Astrocyte (in vitro differentiated cells and primary cell): ENCODE data around the gene PALM3. TPM values are rescaled to one million over a fixed set of nuclear protein-coding genes. Genes with fewer than 3 reads are reported as not detected.

Experiments
- DNase-seq: peaks from one replicate; pipeline ENCODE4 v3.0.0-alpha.2; 2010; ENCODE audit warnings: low read depth
- FAIRE-seq: peaks from 2 replicates; lab custom pipeline; 2011; peaks lifted over from hg19 to GRCh38; lab: Jason Lieb, UNC
- H2AFZ ChIP-seq: 2 replicates; pipeline ENCODE4 v1.6.0; 2012; ENCODE audit warnings: low read depth, low read length, inconsistent platforms
- H3K27ac ChIP-seq: 2 replicates; pipeline ENCODE4 v1.5.1; 2011; ENCODE audit warnings: low read depth, low read length, inconsistent platforms
- H3K27me3 ChIP-seq: 2 replicates; pipeline ENCODE4 v1.6.0; 2011; ENCODE audit warnings: low read length, inconsistent platforms; ENCODE audit not compliant: insufficient read depth
- H3K36me3 ChIP-seq: 2 replicates; pipeline ENCODE4 v1.5.1; 2011; ENCODE audit warnings: low read length, inconsistent platforms; ENCODE audit not compliant: insufficient read depth
- H3K4me1 ChIP-seq: 2 replicates; pipeline ENCODE4 v1.5.1; 2011; ENCODE audit warnings: low read length, inconsistent platforms; ENCODE audit not compliant: insufficient read depth
- H3K4me2 ChIP-seq: 2 replicates; pipeline ENCODE4 v1.6.0; 2012; ENCODE audit warnings: low read length, inconsistent platforms
- H3K4me3 ChIP-seq: 2 replicates; pipeline ENCODE4 v1.5.1; 2011; ENCODE audit warnings: low read depth, mild to moderate bottlenecking, low read length, inconsistent platforms; ENCODE audit not compliant: insufficient read depth
- H3K79me2 ChIP-seq: 2 replicates; pipeline ENCODE4 v1.6.0; 2012; ENCODE audit warnings: mild to moderate bottlenecking, low read length, inconsistent platforms; ENCODE audit not compliant: insufficient read depth
- H3K9ac ChIP-seq: 2 replicates; pipeline ENCODE4 v1.6.0; 2012; ENCODE audit warnings: mild to moderate bottlenecking, low read length, inconsistent platforms
- H3K9me3 ChIP-seq: 2 replicates; pipeline ENCODE4 v1.5.1; 2012; ENCODE audit warnings: low read depth, mild to moderate bottlenecking, low read length, inconsistent platforms; ENCODE audit not compliant: insufficient read depth
- H4K20me1 ChIP-seq: 2 replicates; pipeline ENCODE4 v1.6.0; 2012; ENCODE audit warnings: low read length, inconsistent platforms; ENCODE audit not compliant: insufficient read depth
- H3K27ac Mint-ChIP-seq: one replicate; pipeline ENCODE4 v1.8.0; 2021; ENCODE audit warnings: mild to moderate bottlenecking, mixed read lengths; ENCODE audit not compliant: unreplicated experiment
- H3K27me3 Mint-ChIP-seq: one replicate; pipeline ENCODE4 v1.8.0; 2021; ENCODE audit warnings: low read depth, mixed read lengths; ENCODE audit not compliant: unreplicated experiment
- H3K36me3 Mint-ChIP-seq: one replicate; pipeline ENCODE4 v1.8.0; 2021; ENCODE audit warnings: low read depth, mixed read lengths; ENCODE audit not compliant: unreplicated experiment
- H3K4me1 Mint-ChIP-seq: one replicate; pipeline ENCODE4 v1.8.0; 2021; ENCODE audit warnings: low read depth, mixed read lengths; ENCODE audit not compliant: unreplicated experiment
- H3K4me3 Mint-ChIP-seq: one replicate; pipeline ENCODE4 v1.8.0; 2021; ENCODE audit warnings: mild to moderate bottlenecking, moderate library complexity, mixed read lengths; ENCODE audit not compliant: unreplicated experiment
- H3K9me3 Mint-ChIP-seq: one replicate; pipeline ENCODE4 v1.8.0; 2021; ENCODE audit warnings: mild to moderate bottlenecking, mixed read lengths; ENCODE audit not compliant: unreplicated experiment
- EZH2 ChIP-seq: IDR thresholded peaks from 2 replicates; pipeline ENCODE4 v1.6.1; 2012; ENCODE audit warnings: mild to moderate bottlenecking, low read length, inconsistent platforms; ENCODE audit not compliant: insufficient read depth
- total RNA-seq: library from RNA; stranded (reverse); gene quantifications from 2 replicates; pipeline ENCODE4 v1.2.1, GENCODE V29; 2021
- TF ChIP-seq, protein P1 (sequence below): IDR thresholded peaks from 2 replicates; pipeline ENCODE4 v1.5.1; 2011; ENCODE audit warnings: low read depth, mild to moderate bottlenecking, inconsistent platforms, low read length, moderate library complexity; ENCODE audit not compliant: insufficient read depth

Gene PALM3
- total RNA-seq, 1 donor from 2014 or later, result 1.6 TPM

DNA sequence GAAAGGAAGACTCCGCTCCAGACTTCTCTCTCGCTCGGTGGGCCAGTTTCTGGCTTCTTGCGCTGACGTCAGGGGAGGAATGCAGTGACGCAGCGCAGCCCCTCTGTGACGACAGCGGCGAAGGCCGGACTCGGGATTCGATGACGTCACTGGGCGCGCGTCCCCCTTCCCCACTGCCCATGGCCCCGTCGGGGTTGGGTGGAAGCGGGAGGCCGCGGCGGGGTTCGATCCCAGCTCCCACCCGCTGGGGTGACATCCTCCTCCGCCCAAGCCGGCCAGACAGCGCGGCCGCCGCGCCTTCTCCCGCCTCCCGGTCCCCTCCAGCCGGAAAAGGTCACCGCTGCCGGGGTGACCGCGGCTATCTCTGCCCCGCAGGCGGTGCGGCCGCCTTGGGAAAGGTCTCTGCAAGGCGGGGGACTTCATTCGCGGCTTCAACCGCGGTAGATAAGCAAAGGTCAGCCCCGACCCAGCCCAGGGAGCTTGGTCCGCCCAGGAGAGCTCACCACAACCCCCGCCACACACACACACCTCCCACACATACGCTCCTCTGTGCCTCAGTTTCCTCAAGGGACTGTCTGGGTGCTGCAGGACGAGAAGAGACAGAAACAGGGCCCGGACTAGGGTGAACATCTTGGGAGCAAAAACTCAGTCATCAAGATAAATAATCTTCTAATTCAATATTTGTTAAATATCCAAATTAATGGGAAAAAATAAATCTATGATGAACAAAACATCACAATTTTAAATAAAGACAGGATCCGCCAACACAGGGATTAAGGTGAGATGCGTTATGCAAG, 54.9 kb downstream of the PALM3 start:
- peaks cover 11% of the 10 kb centered on the region for H4K20me1 ChIP-seq
- Mint-ChIP-seq H3K9me3 (no peaks in the 10 kb centered on the region), H3K27me3 (no peaks in the 10 kb centered on the region), H3K4me1 (peaks cover 14% of the 10 kb centered on the region), H3K36me3 (no peaks in the 10 kb centered on the region), H3K27ac (peak overlapping the region; percentile 98), H3K4me3 (peak overlapping the region; percentile 90)
- peak overlapping the region; percentile 92 for H3K9ac ChIP-seq
- H3K4me1 ChIP-seq, result peaks cover 4% of the 10 kb centered on the region
- H3K27me3 ChIP-seq, result no peaks in the 10 kb centered on the region
- peak overlapping the region; percentile 83 for H2AFZ ChIP-seq
- peak overlapping the region; percentile 98 for H3K27ac ChIP-seq
- no peaks in the 10 kb centered on the region for H3K9me3 ChIP-seq
- H3K79me2 ChIP-seq, result peaks cover 5% of the 10 kb centered on the region
- H3K4me2 ChIP-seq, result peak overlapping the region; percentile 89
- no peak for TF ChIP-seq EZH2
- TF ChIP-seq, protein P1, sequence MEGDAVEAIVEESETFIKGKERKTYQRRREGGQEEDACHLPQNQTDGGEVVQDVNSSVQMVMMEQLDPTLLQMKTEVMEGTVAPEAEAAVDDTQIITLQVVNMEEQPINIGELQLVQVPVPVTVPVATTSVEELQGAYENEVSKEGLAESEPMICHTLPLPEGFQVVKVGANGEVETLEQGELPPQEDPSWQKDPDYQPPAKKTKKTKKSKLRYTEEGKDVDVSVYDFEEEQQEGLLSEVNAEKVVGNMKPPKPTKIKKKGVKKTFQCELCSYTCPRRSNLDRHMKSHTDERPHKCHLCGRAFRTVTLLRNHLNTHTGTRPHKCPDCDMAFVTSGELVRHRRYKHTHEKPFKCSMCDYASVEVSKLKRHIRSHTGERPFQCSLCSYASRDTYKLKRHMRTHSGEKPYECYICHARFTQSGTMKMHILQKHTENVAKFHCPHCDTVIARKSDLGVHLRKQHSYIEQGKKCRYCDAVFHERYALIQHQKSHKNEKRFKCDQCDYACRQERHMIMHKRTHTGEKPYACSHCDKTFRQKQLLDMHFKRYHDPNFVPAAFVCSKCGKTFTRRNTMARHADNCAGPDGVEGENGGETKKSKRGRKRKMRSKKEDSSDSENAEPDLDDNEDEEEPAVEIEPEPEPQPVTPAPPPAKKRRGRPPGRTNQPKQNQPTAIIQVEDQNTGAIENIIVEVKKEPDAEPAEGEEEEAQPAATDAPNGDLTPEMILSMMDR, result no peak
- DNase-seq (peak; percentile 9), FAIRE-seq (no peak)
- H3K36me3 ChIP-seq, result no peaks in the 10 kb centered on the region
- H3K4me3 ChIP-seq, result peak overlapping the region; percentile 78

DNA sequence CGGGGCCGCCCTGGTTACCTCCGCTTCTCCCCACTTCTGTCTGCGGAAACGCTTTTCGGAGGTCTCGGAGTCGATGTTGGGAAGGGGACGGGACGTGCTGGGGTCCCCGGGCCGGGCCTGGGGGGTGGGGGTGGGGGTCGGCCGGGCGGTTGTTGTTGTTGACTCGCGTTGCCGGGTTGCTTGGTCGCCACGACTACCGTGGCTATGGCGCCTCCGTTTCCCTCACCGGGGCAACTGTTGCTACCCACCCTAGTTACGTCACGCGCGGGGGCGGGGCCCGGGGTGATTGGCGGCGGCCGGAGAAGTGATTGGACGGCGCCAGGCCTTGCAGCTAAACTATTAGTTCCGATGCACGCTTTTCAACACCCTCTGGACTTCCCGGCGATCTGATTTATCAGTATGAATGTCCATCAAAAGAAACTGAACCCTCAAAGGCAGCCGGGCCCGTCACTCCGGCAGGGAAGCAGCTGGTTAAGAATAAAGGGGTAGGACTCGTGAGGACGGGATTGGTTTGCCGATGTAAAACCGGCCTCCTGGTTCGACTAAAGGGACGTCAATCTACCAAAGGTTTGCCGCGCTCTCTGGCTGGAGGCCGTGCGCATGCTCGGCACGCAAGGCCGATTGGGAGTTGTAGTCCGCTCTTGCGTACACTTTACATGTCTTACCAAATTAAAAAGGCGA, 55.7 kb downstream of the PALM3 start, which contains the start of gene RFX1:
TSS of gene RFX1 (minus strand) at position 236 of the 681 bp plus-strand sequence. CDS start 12,477 bp downstream, outside the sequence.
- H3K27ac ChIP-seq, result peak within 1 kb of the TSS; percentile 98
- H4K20me1 ChIP-seq, result peaks cover 11% of the 10 kb centered on the region
- Mint-ChIP-seq H3K27me3 (no peaks in the 10 kb centered on the region), H3K4me1 (peaks cover 14% of the 10 kb centered on the region), H3K36me3 (no peaks in the 10 kb centered on the region), H3K27ac (peak within 1 kb of the TSS; percentile 98), H3K9me3 (no peaks in the 10 kb centered on the region), H3K4me3 (peak within 1 kb of the TSS; percentile 90)
- H3K9ac ChIP-seq, result peak within 1 kb of the TSS; percentile 92
- peak within 1 kb of the TSS; percentile 83 for H2AFZ ChIP-seq
- TF ChIP-seq, protein P1, result no peak
- no peak for TF ChIP-seq EZH2
- H3K9me3 ChIP-seq, result no peaks in the 10 kb centered on the region
- peak within 1 kb of the TSS; percentile 78 for H3K4me3 ChIP-seq
- no peaks in the 10 kb centered on the region for H3K27me3 ChIP-seq
- peaks cover 4% of the 10 kb centered on the region for H3K4me1 ChIP-seq
- H3K79me2 ChIP-seq, result peaks cover 9% of the 10 kb centered on the region
- peak within 1 kb of the TSS; percentile 89 for H3K4me2 ChIP-seq
- DNase-seq, result peak; percentile 100
- no peaks in the 10 kb centered on the region for H3K36me3 ChIP-seq
- FAIRE-seq, result peak; percentile 13
